CD4-positive, alpha-beta T cell treated with Interleukin-1 beta for 1 hour (primary cell): ENCODE results near the gene LDLRAD3.

Experiments
- DNase-seq, 2 donors: peaks; one replicate each; pipeline ENCODE4 v3.0.0-alpha.2; 2020 to 2022

The LDLRAD3 gene

DNA sequence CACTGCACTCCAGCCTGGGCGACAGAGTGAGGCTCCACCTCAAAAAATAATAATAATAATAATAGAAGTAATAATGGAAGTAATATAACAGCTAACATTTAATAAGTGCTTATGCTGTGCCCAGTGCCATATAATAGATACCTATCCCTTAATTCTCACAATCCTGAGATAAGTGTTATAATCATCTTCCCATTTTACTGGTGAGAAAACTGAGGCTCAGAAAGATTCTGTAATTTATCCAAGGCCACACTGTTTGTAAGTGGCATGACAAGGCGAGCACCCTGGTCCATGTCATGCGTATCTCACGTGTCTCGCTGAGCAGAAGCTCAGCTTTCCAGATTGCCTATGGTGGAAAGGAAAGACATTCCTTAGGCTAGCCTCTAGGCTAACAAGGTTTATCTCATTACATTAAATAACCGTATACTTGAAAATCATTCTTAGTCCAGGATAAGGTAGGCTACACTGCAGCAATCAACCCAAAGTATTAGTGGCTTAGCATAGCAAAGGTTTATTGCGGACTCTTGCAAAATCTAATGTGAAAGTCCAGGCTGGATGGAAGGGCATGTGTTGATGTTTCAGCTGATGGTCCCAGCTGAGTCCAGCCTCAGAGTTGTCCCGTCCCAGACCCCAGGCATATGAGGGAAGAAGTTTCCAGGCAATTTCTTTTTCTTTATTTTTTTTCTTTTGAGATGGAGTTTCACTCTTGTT, 15.0 kb upstream of the LDLRAD3 start:
- no peak for DNase-seq

DNA sequence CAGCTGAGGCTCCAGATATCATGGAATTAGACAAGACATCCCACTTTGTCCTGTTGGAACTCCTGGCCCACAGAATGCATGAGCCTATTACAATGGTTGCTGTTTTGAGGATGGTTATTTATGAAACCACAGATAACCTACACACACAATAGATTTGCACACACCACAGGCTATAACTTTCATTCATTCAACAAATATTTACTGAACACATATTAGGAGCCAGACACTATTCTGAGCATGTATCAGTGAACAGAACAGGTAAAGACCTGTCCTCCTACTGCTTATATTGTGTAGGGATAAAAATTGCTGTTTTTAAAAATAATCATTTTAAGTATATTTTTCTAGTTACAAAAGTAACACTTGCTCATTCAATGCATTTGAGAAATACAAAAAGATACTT, 13.4 kb upstream of the LDLRAD3 start:
- no peak for DNase-seq

DNA sequence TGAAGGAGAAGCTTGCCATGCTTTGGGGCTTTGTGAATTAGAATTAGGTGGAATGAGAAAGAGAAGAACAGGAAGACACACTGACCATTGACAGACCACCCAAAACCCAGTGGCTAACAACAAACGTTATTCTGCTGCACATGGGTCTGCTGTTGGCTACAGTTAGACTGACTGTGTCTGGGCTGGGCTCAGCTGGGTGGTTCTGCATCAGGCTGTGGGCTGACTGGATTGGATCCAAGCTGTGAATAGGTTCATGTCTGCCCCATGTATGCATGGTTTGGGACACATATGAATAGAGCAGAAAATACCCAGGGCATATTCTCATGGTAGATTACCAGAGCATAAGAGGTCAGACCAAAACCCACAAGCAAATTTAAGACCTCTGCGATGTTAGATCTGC, 11.7 kb upstream of the LDLRAD3 start:
- DNase-seq, result no peak

- DNase-seq, result peak in 1 of 2 donors; percentile 10
Measured at GRCh38 chr11:35932681-35933319, 11.1 kb upstream of the LDLRAD3 start.

DNA sequence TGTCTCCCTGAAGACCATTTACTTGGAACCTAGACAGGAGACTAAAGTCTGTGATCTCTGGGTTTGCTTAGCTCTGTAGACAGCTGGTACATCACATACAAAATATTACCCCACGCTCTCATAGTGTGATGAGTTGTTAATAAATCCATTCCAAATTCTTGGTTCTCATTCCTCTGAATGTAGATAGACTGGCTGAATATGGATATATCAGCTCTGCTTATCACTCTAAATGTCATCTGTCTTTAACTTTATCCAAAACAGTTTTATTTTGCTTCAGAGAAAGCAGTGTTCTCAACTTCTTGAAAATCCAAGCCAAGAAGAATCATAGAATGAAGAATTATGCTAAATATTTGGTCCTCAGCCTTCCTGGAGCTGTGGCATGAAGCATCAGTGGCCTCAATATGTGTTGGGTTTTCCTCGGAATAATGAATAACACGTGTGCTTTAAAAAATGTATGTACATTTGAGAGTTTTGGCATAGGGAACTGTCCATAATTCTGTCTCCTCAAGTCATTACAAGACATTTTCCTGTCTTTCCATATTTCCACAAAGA, 10.5 kb upstream of the LDLRAD3 start:
- DNase-seq, result no peak

GRCh38 chr11:35934271-35934670, 9.6 kb upstream of the LDLRAD3 start:
- no peak for DNase-seq

DNA sequence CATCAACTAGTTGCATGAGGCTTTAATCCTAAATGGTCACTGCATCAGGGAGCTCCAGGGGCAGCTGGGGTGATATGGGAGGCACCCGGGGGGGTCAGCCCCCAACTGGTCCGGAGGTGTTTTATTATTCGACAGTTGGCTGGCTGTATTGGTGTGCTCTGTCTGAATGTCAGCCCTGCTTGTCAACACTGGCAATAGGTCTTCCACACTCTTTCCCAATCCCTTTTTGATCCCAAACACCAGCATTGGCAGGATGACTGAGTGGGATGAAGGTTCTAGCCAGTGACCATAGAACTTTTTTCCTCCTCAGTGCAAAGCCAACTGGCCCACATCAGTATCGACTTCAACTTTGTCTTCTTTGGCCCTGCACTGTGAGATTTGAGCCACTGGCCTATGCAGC, 8.9 kb upstream of the LDLRAD3 start:
- no peak for DNase-seq

DNA sequence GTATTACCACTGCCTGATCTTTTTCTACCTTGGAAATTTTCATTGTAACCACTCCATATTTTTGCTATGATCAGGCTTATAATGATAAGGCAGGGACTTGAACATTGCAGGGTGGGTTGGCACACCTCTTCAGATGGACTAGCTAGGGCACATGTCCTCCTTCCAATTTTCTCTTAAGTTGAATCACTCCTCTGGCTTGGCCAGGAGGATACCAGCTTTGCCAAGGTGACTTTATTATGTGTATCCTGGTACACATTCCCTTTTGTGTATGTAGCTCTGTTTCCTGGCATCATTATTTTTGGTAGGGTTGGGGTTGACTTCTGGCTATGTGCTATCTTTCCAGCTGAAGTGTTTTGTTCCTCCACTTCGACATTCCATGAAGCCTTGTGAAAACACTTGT, 8.5 kb upstream of the LDLRAD3 start:
- no peak for DNase-seq

DNA sequence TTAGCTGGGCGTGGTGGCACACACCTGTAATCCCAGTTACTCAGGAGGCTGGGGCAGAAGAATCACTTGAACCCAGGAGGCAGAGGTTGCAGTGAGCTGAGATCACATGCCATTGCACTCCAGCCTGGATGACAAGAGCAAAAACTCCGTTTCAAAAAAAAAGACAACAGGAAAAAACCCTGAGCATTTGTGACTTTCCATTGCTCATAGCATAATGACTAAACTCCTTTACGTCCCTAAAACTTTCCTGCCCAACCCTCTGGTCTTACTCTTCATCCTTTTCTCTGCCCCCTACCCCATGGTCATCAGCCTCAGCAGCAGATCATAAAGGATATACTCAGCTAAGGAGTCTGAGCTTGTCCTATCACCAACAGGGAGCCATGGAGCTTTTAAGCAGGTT, 6.8 kb upstream of the LDLRAD3 start:
- DNase-seq, result no peak

GRCh38 chr11:35937700-35938099, 6.2 kb upstream of the LDLRAD3 start:
- DNase-seq, result no peak

GRCh38 chr11:35938231-35938630, 5.6 kb upstream of the LDLRAD3 start:
- no peak for DNase-seq

GRCh38 chr11:35943309-35943708, 553 bp upstream of the LDLRAD3 start:
- no peak for DNase-seq

DNA sequence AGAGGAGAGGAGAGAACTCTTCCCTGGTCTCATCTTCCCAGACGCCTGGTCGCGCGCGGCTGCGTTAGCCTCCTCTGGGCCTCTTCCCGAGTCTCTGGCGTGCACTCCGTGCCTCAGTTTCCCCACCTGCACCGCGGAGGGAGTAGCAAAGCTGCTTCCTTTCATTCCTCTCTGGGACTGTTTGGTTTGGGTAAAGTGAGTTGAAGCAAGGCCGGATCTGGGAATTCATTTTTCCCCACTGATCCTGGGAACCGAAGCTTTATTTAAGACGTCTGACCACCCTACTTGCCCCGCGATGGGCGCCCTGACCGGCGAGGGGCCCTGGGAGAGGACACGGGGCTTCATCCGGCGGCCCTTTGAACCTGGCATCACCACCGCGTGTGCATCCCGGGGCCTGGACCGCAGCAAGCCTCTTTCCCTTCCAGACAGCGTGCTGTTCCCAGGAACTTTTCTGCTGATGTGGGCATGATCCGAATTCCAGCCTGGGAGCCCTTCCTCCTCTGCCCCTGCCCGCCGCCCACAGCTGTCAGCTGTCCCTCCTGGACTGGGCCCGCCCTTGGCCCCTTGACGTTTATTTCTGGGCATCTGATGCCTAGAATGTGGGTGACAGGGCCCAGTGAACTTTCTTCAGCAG, 758 bp downstream of the LDLRAD3 start:
- DNase-seq, result no peak

- DNase-seq, result no peak
Measured at GRCh38 chr11:35945137-35945518, 1.3 kb downstream of the LDLRAD3 start.

GRCh38 chr11:35946766-35947165, 2.9 kb downstream of the LDLRAD3 start:
- DNase-seq, result no peak

GRCh38 chr11:35947437-35947836, 3.6 kb downstream of the LDLRAD3 start:
- no peak for DNase-seq

- no peak for DNase-seq
Measured at GRCh38 chr11:35949242-35949641, 5.4 kb downstream of the LDLRAD3 start.

GRCh38 chr11:35950082-35950481, 6.2 kb downstream of the LDLRAD3 start:
- no peak for DNase-seq

- no peak for DNase-seq
Measured at GRCh38 chr11:35951680-35952079, 7.8 kb downstream of the LDLRAD3 start.

DNA sequence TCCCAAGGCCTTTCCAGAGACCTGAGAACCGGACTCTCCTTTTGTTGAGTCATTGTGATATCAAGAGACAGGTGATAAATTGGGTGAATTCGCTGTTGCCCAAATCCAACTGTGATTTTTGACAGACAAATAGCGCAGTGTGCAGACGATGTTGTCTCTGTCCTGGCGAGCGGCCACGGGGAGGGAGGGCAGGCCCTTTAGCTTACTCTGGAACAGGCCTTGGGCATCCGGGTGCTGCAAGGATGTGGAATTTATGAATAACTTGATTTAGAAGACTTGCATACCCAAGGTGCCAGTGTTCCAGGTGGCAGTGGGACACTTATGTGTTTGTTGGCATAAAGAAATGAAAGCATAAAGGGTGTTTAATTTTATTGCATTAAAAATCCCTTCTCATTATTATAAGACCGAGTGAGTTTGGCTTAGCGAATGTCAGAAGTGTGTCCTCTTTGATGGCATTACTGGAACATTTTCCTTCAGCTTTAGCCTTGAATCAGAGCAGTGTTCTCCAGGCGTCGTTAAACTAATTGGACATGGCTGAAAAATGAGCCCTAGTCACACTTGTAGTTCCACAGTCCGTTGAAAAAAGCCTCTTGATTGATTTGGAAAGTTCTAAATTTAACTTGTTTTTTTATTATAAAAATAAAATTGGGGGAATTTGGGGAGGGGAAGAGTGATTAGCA, 9.4 kb downstream of the LDLRAD3 start:
- DNase-seq, result no peak

DNA sequence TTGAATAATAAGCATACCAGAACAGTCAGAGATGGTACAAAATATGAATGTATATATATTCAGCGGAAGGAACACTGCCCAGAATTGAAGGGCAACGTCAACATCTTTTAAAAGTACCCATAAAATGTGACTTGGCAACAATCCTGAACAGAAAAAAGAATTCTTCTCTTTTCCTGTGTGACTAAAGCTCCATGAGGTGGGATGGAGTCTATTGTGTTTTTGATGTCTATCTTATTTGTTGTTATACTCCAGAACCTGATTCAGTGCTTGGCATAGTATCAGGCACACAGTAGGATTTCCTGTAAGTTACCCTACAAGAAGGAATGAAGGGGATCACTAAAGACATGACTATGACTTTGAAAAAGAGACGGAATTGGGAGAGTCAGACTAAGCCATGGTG, 10.3 kb downstream of the LDLRAD3 start:
- DNase-seq, result no peak

- no peak for DNase-seq
Measured at GRCh38 chr11:35955636-35956035, 11.8 kb downstream of the LDLRAD3 start.

DNA sequence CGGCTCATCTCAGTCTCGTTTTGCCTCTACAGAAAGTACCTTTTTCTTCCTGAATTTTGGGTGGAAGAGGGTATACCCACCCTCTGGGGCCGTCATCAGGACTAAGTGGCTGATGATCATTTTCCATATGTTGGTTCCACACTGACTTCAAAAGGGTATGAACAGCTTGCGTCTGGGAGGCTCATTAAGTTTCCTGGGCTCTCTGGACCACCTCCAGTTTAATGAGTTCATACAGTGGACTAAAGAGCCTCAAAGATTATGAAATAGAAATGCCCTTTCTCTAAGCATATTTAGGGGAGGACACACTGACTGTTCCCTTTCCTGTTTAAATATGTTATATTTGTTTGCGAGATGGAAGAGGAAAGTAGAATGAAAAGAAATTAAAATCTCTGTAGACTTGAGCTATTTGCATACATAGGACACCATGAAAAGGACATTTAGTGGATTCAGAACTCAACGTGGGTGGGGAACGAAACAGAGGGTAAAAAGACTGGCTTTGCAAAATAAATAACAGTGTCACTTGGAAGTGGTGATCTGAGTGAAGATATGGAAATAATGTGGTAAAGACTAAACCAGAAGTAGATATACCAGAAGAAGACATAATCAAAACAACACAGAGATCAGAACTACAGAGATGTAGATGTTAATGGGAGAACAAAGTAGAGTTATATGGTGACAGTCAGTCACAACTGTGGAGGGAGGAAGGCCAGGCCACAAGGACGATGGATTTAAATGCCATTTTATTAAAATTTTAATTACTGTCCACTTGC, 18.7 kb downstream of the LDLRAD3 start:
- no peak for DNase-seq
